MG63 (cell line): Measurements from ENCODE around the gene PDZD2. TPM values are rescaled to one million over a fixed set of nuclear protein-coding genes. Genes with fewer than 3 reads are reported as not detected.
A peak's percentile ranks its signal among the peaks of the same experiment; 100 is the strongest.

ENCODE experiments used
- DNase-seq: peaks from one replicate; pipeline ENCODE4 v3.0.0-alpha.2; 2020
- H3K27me3 ChIP-seq: fragments of 250-450 bp; sonication (Bioruptor Pico); 2 replicates; pipeline ENCODE4 v1.5.1; 2020; ENCODE audit warnings: mild to moderate bottlenecking, moderate library complexity
- H3K36me3 ChIP-seq: fragments of 250-450 bp; sonication (Bioruptor Pico); 2 replicates; pipeline ENCODE4 v1.5.1; 2020; ENCODE audit warnings: mild to moderate bottlenecking, moderate library complexity
- H3K4me3 ChIP-seq: fragments of 250-450 bp; sonication (Bioruptor Pico); 2 replicates; pipeline ENCODE4 v1.5.1; 2020; ENCODE audit warnings: mild to moderate bottlenecking, moderate library complexity
- H3K9me3 ChIP-seq: fragments of 250-450 bp; sonication (Bioruptor Pico); 2 replicates; pipeline ENCODE4 v1.5.1; 2020; ENCODE audit warnings: mild to moderate bottlenecking, moderate library complexity
- total RNA-seq: library from RNA; depleted of rRNA; stranded (reverse); fragments of >200 nt; shearing (Covaris generic); gene quantifications from 2 replicates; pipeline ENCODE4 v1.2.3, GENCODE V29; 2014; ENCODE audit warnings: low replicate concordance

The PDZD2 gene
- total RNA-seq, 1 experiment from 2014 or later: 0.13 TPM

DNA sequence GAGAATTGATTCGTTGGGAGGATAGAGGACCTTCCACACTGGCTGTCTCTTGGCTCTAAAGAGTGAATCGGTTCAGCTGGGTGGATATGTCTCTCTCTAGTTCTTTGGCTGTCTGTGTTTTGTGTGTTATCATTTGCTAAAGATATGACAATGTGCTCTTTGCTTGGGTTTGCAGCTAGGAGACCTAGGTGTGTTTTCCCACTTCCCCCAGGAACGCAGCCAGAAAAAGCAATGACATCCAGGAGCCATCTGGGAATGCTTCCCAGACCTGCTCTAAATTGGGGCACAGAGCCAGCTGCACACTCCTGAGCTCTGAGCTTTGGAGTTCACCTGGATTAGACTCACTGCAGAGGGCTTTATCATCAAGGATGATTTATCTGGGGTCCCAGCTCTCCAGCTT is 12.8 kb upstream of the PDZD2 start:
- DNase-seq: no peak
- H3K36me3 ChIP-seq: no peaks in the 10 kb centered on the region
- H3K9me3 ChIP-seq: no peaks in the 10 kb centered on the region
- H3K4me3 ChIP-seq: no peak overlapping the region
- no peaks in the 10 kb centered on the region for H3K27me3 ChIP-seq

GRCh38 chr5:31626604-31627234 is 12.2 kb upstream of the PDZD2 start:
- no peaks in the 10 kb centered on the region for H3K36me3 ChIP-seq
- H3K4me3 ChIP-seq: no peak overlapping the region
- DNase-seq: no peak
- no peaks in the 10 kb centered on the region for H3K27me3 ChIP-seq
- no peaks in the 10 kb centered on the region for H3K9me3 ChIP-seq

GRCh38 chr5:31630931-31631330 is 8.0 kb upstream of the PDZD2 start:
- H3K9me3 ChIP-seq: no peaks in the 10 kb centered on the region
- H3K4me3 ChIP-seq: no peak overlapping the region
- H3K36me3 ChIP-seq: no peaks in the 10 kb centered on the region
- H3K27me3 ChIP-seq: no peaks in the 10 kb centered on the region
- DNase-seq: no peak

DNA sequence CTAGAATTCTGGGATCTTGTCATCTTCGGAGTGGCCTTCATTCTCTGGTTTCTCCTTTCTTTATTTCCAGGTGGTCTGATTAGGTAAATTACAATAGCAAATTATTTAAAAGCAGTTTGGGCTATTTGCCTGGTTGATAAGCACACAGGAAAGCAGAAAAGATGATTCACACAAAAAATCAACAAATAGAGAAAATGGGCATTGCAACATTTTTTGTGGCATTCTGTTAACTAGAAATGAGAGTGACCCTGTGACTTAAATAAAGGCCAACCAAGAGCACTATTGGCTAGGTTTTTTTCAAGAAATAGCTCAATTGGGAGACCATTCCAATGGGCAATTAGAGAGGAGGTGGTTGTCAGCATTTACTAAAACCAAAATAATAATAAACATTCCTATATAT is 6.5 kb upstream of the PDZD2 start:
- Histone ChIP-seq H3K4me3 (no peak overlapping the region), H3K36me3 (no peaks in the 10 kb centered on the region), H3K9me3 (no peaks in the 10 kb centered on the region), H3K27me3 (no peaks in the 10 kb centered on the region)
- DNase-seq: no peak

DNA sequence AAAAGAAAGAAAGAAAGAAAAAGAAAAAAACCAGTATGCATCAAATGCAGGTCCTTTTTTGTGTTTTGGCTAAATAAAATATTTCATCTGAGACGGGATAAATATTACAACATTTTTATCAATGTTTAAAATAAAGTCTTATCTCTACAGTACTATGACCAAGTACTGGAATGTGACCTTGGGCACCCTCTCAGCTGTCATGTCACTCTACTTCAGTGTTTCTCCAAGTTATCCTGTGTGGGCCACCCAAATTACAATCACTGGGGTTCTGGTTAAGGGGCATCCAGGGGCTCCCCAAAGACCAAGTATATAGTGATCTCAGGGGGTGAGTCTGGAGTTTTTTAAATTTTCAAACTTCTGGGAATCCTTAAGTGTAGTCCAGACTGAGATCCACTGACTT is 3.5 kb upstream of the PDZD2 start:
- H3K9me3 ChIP-seq: no peaks in the 10 kb centered on the region
- no peaks in the 10 kb centered on the region for H3K36me3 ChIP-seq
- no peaks in the 10 kb centered on the region for H3K27me3 ChIP-seq
- DNase-seq: no peak
- no peak overlapping the region for H3K4me3 ChIP-seq

DNA sequence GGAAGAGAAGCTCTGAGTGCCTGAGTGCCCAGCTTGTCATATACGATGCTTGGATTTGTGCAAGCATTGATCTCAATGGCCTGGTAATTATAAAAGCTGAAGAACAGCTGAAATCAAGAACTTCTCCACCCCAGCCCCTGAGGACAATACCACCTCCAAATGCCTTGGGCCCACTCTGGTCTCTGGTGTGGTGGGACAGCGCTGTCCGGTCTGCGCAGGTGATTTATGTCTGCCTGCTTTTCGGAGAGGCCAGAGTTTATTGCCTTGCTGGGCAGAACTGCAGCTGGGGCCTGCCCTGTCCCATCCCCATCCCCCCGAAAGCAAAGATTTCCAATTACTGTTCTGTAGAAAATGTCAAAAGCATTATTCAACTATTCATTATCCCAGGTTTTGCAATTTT is 1.1 kb upstream of the PDZD2 start:
- DNase-seq: no peak
- H3K9me3 ChIP-seq: no peaks in the 10 kb centered on the region
- H3K27me3 ChIP-seq: no peaks in the 10 kb centered on the region
- H3K4me3 ChIP-seq: no peak overlapping the region
- no peaks in the 10 kb centered on the region for H3K36me3 ChIP-seq

- H3K4me3 ChIP-seq: peak overlapping the region; percentile 58
- no peaks in the 10 kb centered on the region for H3K9me3 ChIP-seq
- H3K27me3 ChIP-seq: no peaks in the 10 kb centered on the region
- no peaks in the 10 kb centered on the region for H3K36me3 ChIP-seq
- DNase-seq: no peak
These were observed 586 bp upstream of the PDZD2 start for GRCh38 chr5:31638345-31638744.

- H3K9me3 ChIP-seq: no peaks in the 10 kb centered on the region
- H3K4me3 ChIP-seq: peak overlapping the region; percentile 14; the same call in 1 of the 2 replicates
- H3K36me3 ChIP-seq: no peaks in the 10 kb centered on the region
- H3K27me3 ChIP-seq: no peaks in the 10 kb centered on the region
- no peak for DNase-seq
These were observed 815 bp downstream of the PDZD2 start for GRCh38 chr5:31639481-31640411.

DNA sequence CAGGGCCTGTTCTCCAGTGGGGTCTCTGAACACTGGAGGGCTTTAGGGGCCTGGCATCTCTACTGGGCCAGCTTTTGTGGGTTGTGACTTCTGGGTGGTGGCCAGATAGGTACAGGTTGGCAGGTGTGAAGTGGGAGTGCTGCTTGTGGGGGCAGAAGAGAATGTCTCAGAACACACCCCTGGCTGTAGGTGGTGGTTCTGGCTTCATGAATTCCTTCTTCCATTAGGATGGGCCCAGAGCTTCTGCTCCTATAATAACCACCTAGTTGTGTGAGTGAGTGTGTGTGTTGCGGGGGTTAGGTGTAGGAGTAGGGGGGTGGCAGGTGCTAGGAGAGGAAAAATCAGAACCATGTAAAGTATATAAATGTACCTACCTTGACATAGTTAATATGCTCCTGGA is 1.6 kb downstream of the PDZD2 start:
- H3K4me3 ChIP-seq: no peak overlapping the region
- H3K36me3 ChIP-seq: no peaks in the 10 kb centered on the region
- no peaks in the 10 kb centered on the region for H3K9me3 ChIP-seq
- no peaks in the 10 kb centered on the region for H3K27me3 ChIP-seq
- no peak for DNase-seq

DNA sequence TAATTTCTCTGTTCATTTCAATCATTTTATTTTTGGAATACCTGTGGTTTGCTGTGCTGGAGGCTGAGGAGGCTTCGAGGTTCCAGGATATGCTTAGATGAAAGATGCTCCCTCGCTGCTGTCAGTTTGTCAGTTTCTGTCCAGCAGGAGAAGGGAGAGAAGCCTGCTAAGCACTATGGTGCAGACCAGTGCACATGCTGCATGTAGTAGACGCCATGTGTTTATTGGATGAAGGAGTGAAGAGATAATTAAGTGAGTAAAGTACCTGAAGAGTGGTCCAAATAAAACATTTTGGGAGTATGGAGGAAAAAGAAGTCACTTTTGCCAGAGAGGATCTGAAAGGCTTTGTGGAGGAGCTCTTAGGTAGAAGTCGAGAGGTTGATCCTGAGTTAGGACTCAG is 2.1 kb downstream of the PDZD2 start:
- no peaks in the 10 kb centered on the region for H3K27me3 ChIP-seq
- H3K4me3 ChIP-seq: no peak overlapping the region
- H3K36me3 ChIP-seq: no peaks in the 10 kb centered on the region
- no peak for DNase-seq
- H3K9me3 ChIP-seq: no peaks in the 10 kb centered on the region

DNA sequence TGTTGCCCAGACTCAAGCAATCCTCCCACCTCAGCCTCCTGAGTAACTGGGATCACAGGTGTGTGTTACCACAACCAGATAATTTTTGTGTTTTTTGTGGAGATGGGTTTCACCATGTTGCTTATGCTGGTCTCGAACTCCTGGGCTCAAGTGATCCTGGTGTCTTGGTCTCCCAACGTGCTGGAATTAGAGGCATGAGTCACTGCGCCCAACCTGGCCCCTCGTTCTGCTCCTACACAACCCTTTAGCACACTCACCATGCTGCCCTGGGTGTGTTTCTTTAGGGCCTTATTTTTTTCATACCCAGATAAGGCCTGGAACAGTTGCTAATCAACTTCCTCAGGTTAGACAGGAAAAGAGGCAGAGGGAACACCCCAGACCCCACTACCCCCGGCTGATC is 2.6 kb downstream of the PDZD2 start:
- Histone ChIP-seq H3K27me3 (no peaks in the 10 kb centered on the region), H3K4me3 (no peak overlapping the region), H3K36me3 (no peaks in the 10 kb centered on the region), H3K9me3 (no peaks in the 10 kb centered on the region)
- no peak for DNase-seq

- Histone ChIP-seq H3K9me3 (no peaks in the 10 kb centered on the region), H3K4me3 (no peak overlapping the region), H3K27me3 (no peaks in the 10 kb centered on the region), H3K36me3 (no peaks in the 10 kb centered on the region)
- DNase-seq: no peak
These were observed 6.6 kb downstream of the PDZD2 start for GRCh38 chr5:31645420-31646081.

- no peak for DNase-seq
- H3K4me3 ChIP-seq: no peak overlapping the region
- H3K36me3 ChIP-seq: no peaks in the 10 kb centered on the region
- no peaks in the 10 kb centered on the region for H3K27me3 ChIP-seq
- no peaks in the 10 kb centered on the region for H3K9me3 ChIP-seq
These were observed 9.4 kb downstream of the PDZD2 start for GRCh38 chr5:31648326-31648725.

- Histone ChIP-seq H3K9me3 (no peaks in the 10 kb centered on the region), H3K27me3 (no peaks in the 10 kb centered on the region), H3K4me3 (no peak overlapping the region), H3K36me3 (no peaks in the 10 kb centered on the region)
- no peak for DNase-seq
These were observed 12.3 kb downstream of the PDZD2 start for GRCh38 chr5:31651241-31651640.

GRCh38 chr5:31655491-31655890 is 16.6 kb downstream of the PDZD2 start:
- Histone ChIP-seq H3K9me3 (peaks cover 1% of the 10 kb centered on the region; the same call in 1 of the 2 replicates), H3K4me3 (no peak overlapping the region), H3K36me3 (no peaks in the 10 kb centered on the region), H3K27me3 (no peaks in the 10 kb centered on the region)
- DNase-seq: no peak

GRCh38 chr5:31656806-31657205 is 17.9 kb downstream of the PDZD2 start:
- DNase-seq: no peak
- no peak overlapping the region for H3K4me3 ChIP-seq
- H3K9me3 ChIP-seq: peaks cover 2% of the 10 kb centered on the region; the same call in 1 of the 2 replicates

GRCh38 chr5:31657315-31657979 is 18.5 kb downstream of the PDZD2 start:
- peaks cover 2% of the 10 kb centered on the region; the same call in 1 of the 2 replicates for H3K9me3 ChIP-seq

More at GRCh38 chr5:31656806-31657205, 17.9 kb downstream of the PDZD2 start:
- Histone ChIP-seq H3K27me3 (no peaks in the 10 kb centered on the region), H3K36me3 (no peaks in the 10 kb centered on the region)

More at GRCh38 chr5:31657315-31657979, 18.5 kb downstream of the PDZD2 start:
- no peaks in the 10 kb centered on the region for H3K27me3 ChIP-seq
- no peak overlapping the region for H3K4me3 ChIP-seq
- DNase-seq: no peak
- no peaks in the 10 kb centered on the region for H3K36me3 ChIP-seq
